CD1c-positive myeloid dendritic cell (primary cell): Measurements from ENCODE around the gene COL26A1.

ENCODE experiments used
- DNase-seq: peaks from one replicate; pipeline ENCODE4 v3.0.0-alpha.2; 2016; ENCODE audit errors: extremely low spot score

The COL26A1 gene

GRCh38 chr7:101534873-101535272 is 172.2 kb downstream of the COL26A1 start:
- DNase-seq: no peak

- DNase-seq: no peak
Observed at GRCh38 chr7:101535351-101535751, 172.7 kb downstream of the COL26A1 start.

- no peak for DNase-seq
Observed at GRCh38 chr7:101536232-101536631, 173.6 kb downstream of the COL26A1 start.

GRCh38 chr7:101536668-101537067 is 174.0 kb downstream of the COL26A1 start:
- DNase-seq: no peak

GRCh38 chr7:101537205-101537604 is 174.5 kb downstream of the COL26A1 start:
- DNase-seq: no peak

- no peak for DNase-seq
Observed at GRCh38 chr7:101537935-101538595, 175.4 kb downstream of the COL26A1 start.

- DNase-seq: peak; percentile 64
Observed at GRCh38 chr7:101538596-101539459, 176.2 kb downstream of the COL26A1 start.

- DNase-seq: no peak
Observed at GRCh38 chr7:101539784-101540183, 177.1 kb downstream of the COL26A1 start.

GRCh38 chr7:101542527-101543241 is 180.0 kb downstream of the COL26A1 start:
- DNase-seq: peak; percentile 61

- no peak for DNase-seq
Observed at GRCh38 chr7:101543242-101543766, 180.6 kb downstream of the COL26A1 start.

- no peak for DNase-seq
Observed at GRCh38 chr7:101543846-101544245, 181.2 kb downstream of the COL26A1 start.

- no peak for DNase-seq
Observed at GRCh38 chr7:101545441-101546190, 182.9 kb downstream of the COL26A1 start.

GRCh38 chr7:101546308-101546936 is 183.7 kb downstream of the COL26A1 start:
- no peak for DNase-seq

- DNase-seq: no peak
Observed at GRCh38 chr7:101547022-101547915, 184.6 kb downstream of the COL26A1 start.

GRCh38 chr7:101547916-101548661 is 185.4 kb downstream of the COL26A1 start:
- no peak for DNase-seq

GRCh38 chr7:101549734-101550133 is 187.1 kb downstream of the COL26A1 start:
- DNase-seq: no peak

GRCh38 chr7:101550641-101551541 is 188.2 kb downstream of the COL26A1 start:
- peak; percentile 66 for DNase-seq
